ENCODE results near the gene ACAA1. TPM values are rescaled to one million over a fixed set of nuclear protein-coding genes. Genes with fewer than 3 reads are reported as not detected.
A peak's percentile ranks its signal among the peaks of the same experiment; 100 is the strongest.

The ACAA1 gene
- total and polyA plus RNA-seq, 4 donors: 220 to 410 (median 340) TPM

- H3K27ac ChIP-seq (ENCODE audit: low read depth in 1 of 2, low read length in 2 of 2): peak overlapping the region in 1 of 2 donors; percentile 19
- H3K4me3 ChIP-seq (ENCODE audit: low read depth in 1 of 3, low read length in 3 of 3): no peak overlapping the region
- peaks cover 0 to 4% (median 2%) of the 10 kb centered on the region in 4 donors for H3K9me3 ChIP-seq (ENCODE audit: control insufficient read depth in 4 of 4, low read length in 3 of 4)
- WGBS: 88% methylated on average over 3 of the region's 3 CpGs
- H3K9ac ChIP-seq (ENCODE audit: low read depth in 1 of 2, low read length in 2 of 2): no peak overlapping the region
- DNase-seq (ENCODE audit: low spot score): no peak
- H3K36me3 ChIP-seq (ENCODE audit: control insufficient read depth in 4 of 4, insufficient read depth in 3 of 4, low read depth in 1 of 4, low read length in 3 of 4): no peaks in the 10 kb centered on the region
- TF ChIP-seq ZBTB33 (IDR thresholded peaks at IDR 0.05) (no peak), SP1 (IDR thresholded peaks at IDR 0.05) (no peak), FOXA1 (IDR thresholded peaks at IDR 0.05) (no peak), YY1 (IDR thresholded peaks at IDR 0.05) (no peak), REST (IDR thresholded peaks at IDR 0.05) (no peak), HNF4A (conservative IDR thresholded peaks at IDR 0.05) (no peak), HNF4G (IDR thresholded peaks at IDR 0.05) (no peak), NR2F2 (IDR thresholded peaks at IDR 0.05) (no peak), CTCF (IDR thresholded peaks at IDR 0.05; ENCODE audit: low read depth, low read length, missing input control) (no peak), MAX (IDR thresholded peaks at IDR 0.05) (no peak), TAF1 (conservative IDR thresholded peaks at IDR 0.05) (no peak), EGR1 (IDR thresholded peaks at IDR 0.05; ENCODE audit: low read depth in 2 of 2) (no peak)
- H3K4me1 ChIP-seq (ENCODE audit: control insufficient read depth in 4 of 4, insufficient read depth in 4 of 4, low read length in 3 of 4): no peaks in the 10 kb centered on the region
- H3K27me3 ChIP-seq (ENCODE audit: control insufficient read depth in 4 of 4, insufficient read depth in 4 of 4, low read length in 3 of 4): no peaks in the 10 kb centered on the region
Observed at GRCh38 chr3:38150780-38151528, 14.0 kb upstream of the ACAA1 start.

- WGBS: 62% methylated on average over 3 of the region's 3 CpGs
- H3K36me3 ChIP-seq (ENCODE audit: control insufficient read depth in 4 of 4, insufficient read depth in 3 of 4, low read depth in 1 of 4, low read length in 3 of 4): no peaks in the 10 kb centered on the region
- no peak overlapping the region for H3K27ac ChIP-seq (ENCODE audit: low read depth in 1 of 2, low read length in 2 of 2)
- TF ChIP-seq ZBTB33 (IDR thresholded peaks at IDR 0.05) (no peak), GABPA (IDR thresholded peaks at IDR 0.05 in 1 of 2, conservative IDR thresholded peaks at IDR 0.05 in 1 of 2) (no peak), JUND (IDR thresholded peaks at IDR 0.05) (no peak), RXRA (IDR thresholded peaks at IDR 0.05) (no peak), NR2F2 (IDR thresholded peaks at IDR 0.05) (no peak), RAD21 (IDR thresholded peaks at IDR 0.05) (no peak), REST (IDR thresholded peaks at IDR 0.05) (no peak), HNF4G (IDR thresholded peaks at IDR 0.05) (no peak), HNF4A (conservative IDR thresholded peaks at IDR 0.05) (no peak), ATF3 (IDR thresholded peaks at IDR 0.05) (no peak), YY1 (IDR thresholded peaks at IDR 0.05) (no peak)
- no peaks in the 10 kb centered on the region for H3K27me3 ChIP-seq (ENCODE audit: control insufficient read depth in 4 of 4, insufficient read depth in 4 of 4, low read length in 3 of 4)
- H3K9ac ChIP-seq (ENCODE audit: low read depth in 1 of 2, low read length in 2 of 2): no peak overlapping the region
- DNase-seq (ENCODE audit: low spot score): no peak
- peaks cover 0 to 5% (median 2%) of the 10 kb centered on the region in 4 donors for H3K9me3 ChIP-seq (ENCODE audit: control insufficient read depth in 4 of 4, low read length in 3 of 4)
- H3K4me1 ChIP-seq (ENCODE audit: control insufficient read depth in 4 of 4, insufficient read depth in 4 of 4, low read length in 3 of 4): no peaks in the 10 kb centered on the region
- H3K4me3 ChIP-seq (ENCODE audit: low read depth in 1 of 3, low read length in 3 of 3): no peak overlapping the region
Observed at GRCh38 chr3:38149708-38150107, 12.8 kb upstream of the ACAA1 start.

Measured in liver (tissue), 9 donors.